Measurements from ENCODE around the gene AGBL1.

AGBL1 gene

GRCh38 chr15:86247249-86247955 is 167.7 kb downstream of the AGBL1 start:
- DNase-seq: no peak

GRCh38 chr15:86255247-86255646 is 175.6 kb downstream of the AGBL1 start:
- no peak for DNase-seq

- no peak for DNase-seq
These were observed 177.0 kb downstream of the AGBL1 start for GRCh38 chr15:86256628-86257027.

- no peak for DNase-seq
These were observed 179.9 kb downstream of the AGBL1 start for GRCh38 chr15:86259589-86259988.

- DNase-seq: no peak
These were observed 183.6 kb downstream of the AGBL1 start for GRCh38 chr15:86263230-86263629.

- no peak for DNase-seq
These were observed 187.3 kb downstream of the AGBL1 start for GRCh38 chr15:86266896-86267484.

GRCh38 chr15:86267892-86268291 is 188.2 kb downstream of the AGBL1 start:
- no peak for DNase-seq

GRCh38 chr15:86268558-86268957 is 188.9 kb downstream of the AGBL1 start:
- no peak for DNase-seq

GRCh38 chr15:86273309-86273708 is 193.6 kb downstream of the AGBL1 start:
- no peak for DNase-seq

- no peak for DNase-seq
These were observed 195.7 kb downstream of the AGBL1 start for GRCh38 chr15:86275361-86275760.

- DNase-seq: no peak
These were observed 198.9 kb downstream of the AGBL1 start for GRCh38 chr15:86278586-86278985.

- DNase-seq: no peak
These were observed 205.0 kb downstream of the AGBL1 start for GRCh38 chr15:86284635-86285034.

- DNase-seq: no peak
These were observed 215.8 kb downstream of the AGBL1 start for GRCh38 chr15:86295511-86295910.

GRCh38 chr15:86296769-86297168 is 217.1 kb downstream of the AGBL1 start:
- DNase-seq: no peak

GRCh38 chr15:86300390-86301125 is 220.9 kb downstream of the AGBL1 start:
- no peak for DNase-seq

GRCh38 chr15:86311568-86312280 is 232.1 kb downstream of the AGBL1 start:
- no peak for DNase-seq

- no peak for DNase-seq
These were observed 232.8 kb downstream of the AGBL1 start for GRCh38 chr15:86312486-86312885.

GRCh38 chr15:86316216-86316615 is 236.5 kb downstream of the AGBL1 start:
- DNase-seq: no peak

GRCh38 chr15:86316726-86317383 is 237.2 kb downstream of the AGBL1 start:
- no peak for DNase-seq

- no peak for DNase-seq
These were observed 237.7 kb downstream of the AGBL1 start for GRCh38 chr15:86317384-86317740.

GRCh38 chr15:86322629-86323028 is 243.0 kb downstream of the AGBL1 start:
- no peak for DNase-seq

- DNase-seq: no peak
These were observed 247.7 kb downstream of the AGBL1 start for GRCh38 chr15:86327230-86327865.

GRCh38 chr15:86328658-86329057 is 249.0 kb downstream of the AGBL1 start:
- no peak for DNase-seq

Data from activated CD4-positive, alpha-beta T cell treated with anti-CD3 and anti-CD28 coated beads, Interleukin-2, Interleukin-6, amounts not matched to agents 100 ng/mL and 50 ng/mL, durations not matched to agents 16 hours and 8 hours (primary cell).